ENCODE measurements around the gene UGT1A8. TPM values are rescaled to one million over a fixed set of nuclear protein-coding genes. Genes with fewer than 3 reads are reported as not detected.

The UGT1A8 gene
- total and polyA plus RNA-seq, 2 of the 4 experiments (the other 2 are of a cell fraction) = not detected

DNA sequence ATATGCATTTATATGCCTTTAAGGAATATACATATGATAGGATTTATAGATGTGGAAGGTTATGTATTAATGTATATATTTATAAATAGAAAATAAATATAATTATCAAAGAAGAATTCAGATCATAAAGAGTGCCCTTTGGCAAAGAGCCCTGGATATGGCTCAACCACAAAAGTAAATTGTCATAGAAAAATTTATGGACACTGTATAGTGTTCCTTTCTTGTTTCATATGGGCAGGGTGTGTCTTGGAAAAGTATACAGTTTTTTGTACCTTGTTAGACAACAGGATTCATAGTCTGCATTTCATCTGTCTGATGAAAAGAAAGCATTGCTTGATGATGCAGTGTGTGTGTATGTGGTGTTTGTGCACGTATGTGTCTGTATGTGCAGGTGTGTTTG is 67.2 kb downstream of the UGT1A8 start:
- Histone ChIP-seq H3K4me2 (ENCODE audit: low read depth, low read length) (no peak overlapping the region), H3K18ac (ENCODE audit: low read depth, low read length) (no peak overlapping the region), H3K4ac (ENCODE audit: low read depth, low read length) (no peak overlapping the region), H3K27ac (ENCODE audit: insufficient read depth, low read length) (no peak overlapping the region), H2BK5ac (ENCODE audit: low read depth, low read length, poor library complexity, severe bottlenecking) (no peak overlapping the region), H4K8ac (ENCODE audit: low read depth in 2 of 2, low read length in 2 of 2) (no peak overlapping the region), H3K9me1 (ENCODE audit: insufficient read depth, low read length) (no peaks in the 10 kb centered on the region), H3K9me3 (ENCODE audit: control insufficient read depth, insufficient read depth, low read length) (no peaks in the 10 kb centered on the region), H3K9ac (ENCODE audit: low read depth, low read length) (no peak overlapping the region), H3K14ac (replicated peaks; ENCODE audit: low read depth, low read length) (no peak overlapping the region), H2BK120ac (ENCODE audit: low read depth, low read length) (no peak overlapping the region), H2AFZ (replicated peaks; ENCODE audit: low read length, poor library complexity) (no peak overlapping the region), H2AK5ac (ENCODE audit: low read depth, low read length) (no peak overlapping the region), H4K5ac (ENCODE audit: low read depth, low read length) (no peak overlapping the region), H3K56ac (ENCODE audit: extremely low read depth, insufficient read depth, low read length) (no peak overlapping the region), H3K79me1 (ENCODE audit: low read depth in 1 of 2, low read length in 2 of 2) (no peaks in the 10 kb centered on the region), H4K20me1 (ENCODE audit: insufficient read depth, low read length) (no peaks in the 10 kb centered on the region), H2BK15ac (ENCODE audit: low read depth, low read length) (no peak overlapping the region), H2BK20ac (ENCODE audit: low read depth, low read length) (no peak overlapping the region), H2AK9ac (replicated peaks; ENCODE audit: low read depth, low read length, poor library complexity) (no peak overlapping the region), H3K4me1 (ENCODE audit: control insufficient read depth, insufficient read depth, low read length) (no peaks in the 10 kb centered on the region), H3K4me3 (ENCODE audit: insufficient read depth, low read depth, low read length) (no peak overlapping the region), H3K23ac (ENCODE audit: low read depth, low read length) (no peak overlapping the region), H4K91ac (ENCODE audit: insufficient read depth, low read depth, low read length) (no peak overlapping the region), H3K27me3 (ENCODE audit: control insufficient read depth, insufficient read depth, low read length) (peaks cover 2% of the 10 kb centered on the region), H3K36me3 (ENCODE audit: control insufficient read depth, insufficient read depth, low read length) (no peaks in the 10 kb centered on the region)
- intact Hi-C loops (cut with micrococcal nuclease) (no loop called here), dilution Hi-C loops (cut with HindIII; ENCODE audit: low sequenced_read_pairs, unreplicated experiment) (no loop called here), in situ Hi-C loops (cut with MboI; ENCODE audit: low sequenced_read_pairs) (no loop called here)
- DNase-seq = no peak
- no peak for ATAC-seq (ENCODE audit: low read depth)
- CTCF ChIA-PET = no interaction called here
- TF ChIP-seq FOS (IDR thresholded peaks at IDR 0.05; ENCODE audit: low read depth, low read length) (no peak), RAD21 (IDR thresholded peaks at IDR 0.05; ENCODE audit: low read length) (no peak), RFX5 (IDR thresholded peaks at IDR 0.05; ENCODE audit: low read depth, low read length) (no peak), MAFK (IDR thresholded peaks at IDR 0.05; ENCODE audit: low read depth, low read length) (no peak), CEBPB (IDR thresholded peaks at IDR 0.05; ENCODE audit: low read depth, low read length) (no peak), POLR2A (IDR thresholded peaks at IDR 0.05; ENCODE audit: low read depth, low read length) (no peak), RCOR1 (IDR thresholded peaks at IDR 0.05; ENCODE audit: insufficient replicate concordance, low read length) (no peak)
- TF ChIP-seq, protein P1, sequence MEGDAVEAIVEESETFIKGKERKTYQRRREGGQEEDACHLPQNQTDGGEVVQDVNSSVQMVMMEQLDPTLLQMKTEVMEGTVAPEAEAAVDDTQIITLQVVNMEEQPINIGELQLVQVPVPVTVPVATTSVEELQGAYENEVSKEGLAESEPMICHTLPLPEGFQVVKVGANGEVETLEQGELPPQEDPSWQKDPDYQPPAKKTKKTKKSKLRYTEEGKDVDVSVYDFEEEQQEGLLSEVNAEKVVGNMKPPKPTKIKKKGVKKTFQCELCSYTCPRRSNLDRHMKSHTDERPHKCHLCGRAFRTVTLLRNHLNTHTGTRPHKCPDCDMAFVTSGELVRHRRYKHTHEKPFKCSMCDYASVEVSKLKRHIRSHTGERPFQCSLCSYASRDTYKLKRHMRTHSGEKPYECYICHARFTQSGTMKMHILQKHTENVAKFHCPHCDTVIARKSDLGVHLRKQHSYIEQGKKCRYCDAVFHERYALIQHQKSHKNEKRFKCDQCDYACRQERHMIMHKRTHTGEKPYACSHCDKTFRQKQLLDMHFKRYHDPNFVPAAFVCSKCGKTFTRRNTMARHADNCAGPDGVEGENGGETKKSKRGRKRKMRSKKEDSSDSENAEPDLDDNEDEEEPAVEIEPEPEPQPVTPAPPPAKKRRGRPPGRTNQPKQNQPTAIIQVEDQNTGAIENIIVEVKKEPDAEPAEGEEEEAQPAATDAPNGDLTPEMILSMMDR (conservative IDR thresholded peaks at IDR 0.05; ENCODE audit: low read depth, low read length) = no peak
- no TSS peak for BruUV-seq (replicated peaks)
- POLR2A ChIA-PET (ENCODE audit: unreplicated experiment) = no interaction called here
- WGBS, 2 experiments (ENCODE audit: extremely low coverage in 2 of 2, insufficient read length in 1 of 2) = no CpG with 5 or more reads among the region's 1 CpG

Measured in IMR-90 (cell line).